HCT116 (cell line): ENCODE results near the gene CSK.

Source experiments
- EZH2 ChIP-seq: fragments of 200-600 bp; sonication (generic); IDR thresholded peaks from 2 replicates; pipeline ENCODE4 v1.6.1; 2017; ENCODE audit warnings: antibody characterized with exemption, mixed run types
- EZH2phosphoT487 ChIP-seq: fragments of 200-600 bp; IDR thresholded peaks from 2 replicates; pipeline ENCODE4 v1.6.1; 2018; ENCODE audit warnings: antibody characterized with exemption, borderline replicate concordance

GRCh38 chr15:74809956-74810355, 28.1 kb downstream of the CSK start:
- no peak for TF ChIP-seq EZH2
- TF ChIP-seq EZH2phosphoT487: no peak
